Endodermal cell (in vitro differentiated cells): ENCODE measurements around the gene SCAF8. TPM values are rescaled to one million over a fixed set of nuclear protein-coding genes. Genes with fewer than 3 reads are reported as not detected.
"Not testable (repeated sequence)": the region's sequence is repeated elsewhere in the genome, so short reads cannot be mapped to it uniquely, and the experiment has no call there.

Experiments
- DNase-seq: peaks from one replicate; pipeline ENCODE4 v3.0.0-alpha.2; 2017
- H3K27ac ChIP-seq: 2 replicates; pipeline ENCODE4 v1.5.1; 2013; ENCODE audit warnings: mild to moderate bottlenecking, low read depth, low read length, moderate library complexity
- H3K27me3 ChIP-seq: 2 replicates; pipeline ENCODE4 v1.6.1; 2013; ENCODE audit warnings: mild to moderate bottlenecking, low read length, moderate library complexity; ENCODE audit not compliant: insufficient read depth, control insufficient read depth, poor library complexity, severe bottlenecking
- H3K36me3 ChIP-seq: 2 replicates; pipeline ENCODE4 v1.7.0; 2013; ENCODE audit warnings: mild to moderate bottlenecking, low read length, moderate library complexity; ENCODE audit not compliant: control insufficient read depth, insufficient read depth
- H3K4me1 ChIP-seq: one replicate; pipeline ENCODE4 v1.7.0; 2013; ENCODE audit warnings: low read length; ENCODE audit not compliant: control insufficient read depth, insufficient read depth
- H3K4me3 ChIP-seq: 2 replicates; pipeline ENCODE4 v1.5.1; 2013; ENCODE audit warnings: mild to moderate bottlenecking, low read length, moderate library complexity
- H3K9ac ChIP-seq: 2 replicates; pipeline ENCODE4 v1.6.1; 2013; ENCODE audit warnings: mild to moderate bottlenecking, low read length, moderate library complexity; ENCODE audit not compliant: poor library complexity, severe bottlenecking; ENCODE audit errors: extremely low read depth
- H3K9me3 ChIP-seq: 2 replicates; pipeline ENCODE4 v1.6.1; 2013; ENCODE audit warnings: mild to moderate bottlenecking, low read length, moderate library complexity; ENCODE audit not compliant: control insufficient read depth
- H3K27ac Mint-ChIP-seq: 2 replicates; pipeline ENCODE4 v1.8.0; 2020; ENCODE audit warnings: mixed read lengths
- H3K27me3 Mint-ChIP-seq: 2 replicates; pipeline ENCODE4 v1.8.0; 2021; ENCODE audit warnings: mild to moderate bottlenecking, mixed read lengths; ENCODE audit not compliant: insufficient read depth
- H3K36me3 Mint-ChIP-seq: 2 replicates; pipeline ENCODE4 v1.8.0; 2020; ENCODE audit warnings: low read depth, mixed read lengths
- H3K4me1 Mint-ChIP-seq: 2 replicates; pipeline ENCODE4 v1.8.0; 2020; ENCODE audit warnings: mixed read lengths
- H3K4me3 Mint-ChIP-seq: 2 replicates; pipeline ENCODE4 v1.8.0; 2020; ENCODE audit warnings: mild to moderate bottlenecking, moderate library complexity, mixed read lengths
- H3K9me3 Mint-ChIP-seq: 2 replicates; pipeline ENCODE4 v1.8.0; 2020; ENCODE audit warnings: mild to moderate bottlenecking, mixed read lengths
- CTCF ChIP-seq: fragments of 200-600 bp; sonication (generic); conservative IDR thresholded peaks from 2 replicates; pipeline ENCODE4 v1.5.0; 2021; ENCODE audit warnings: antibody characterized with exemption, mild to moderate bottlenecking
- WGBS, 2 experiments: methylation state at CpG; one replicate each; pipeline versions ENCODE4 v1.1.5 to v1.1.7; 2013; ENCODE audit warnings: missing lambda C conversion rate in 2 of 2, mixed read lengths in 1 of 2; ENCODE audit not compliant: insufficient coverage in 1 of 2, insufficient read length in 1 of 2; 5-methylcytosine and 5-hydroxymethylcytosine counted together
- total RNA-seq, 2 donors: library from RNA; stranded (reverse); fragmentation: NEBNext Ultra II Directional in 1 of 2; extraction: Animal tissue kit (Norgen Biotek cat#: 25700) in 1 of 2; gene quantifications; 2 replicates in 1 of 2; 3 replicates in 1 of 2; pipeline ENCODE4 v1.2.1, GENCODE V29; 2021

The SCAF8 gene
- total RNA-seq, 2 donors from 2014 or later: 49.7 to 56.2 TPM

DNA sequence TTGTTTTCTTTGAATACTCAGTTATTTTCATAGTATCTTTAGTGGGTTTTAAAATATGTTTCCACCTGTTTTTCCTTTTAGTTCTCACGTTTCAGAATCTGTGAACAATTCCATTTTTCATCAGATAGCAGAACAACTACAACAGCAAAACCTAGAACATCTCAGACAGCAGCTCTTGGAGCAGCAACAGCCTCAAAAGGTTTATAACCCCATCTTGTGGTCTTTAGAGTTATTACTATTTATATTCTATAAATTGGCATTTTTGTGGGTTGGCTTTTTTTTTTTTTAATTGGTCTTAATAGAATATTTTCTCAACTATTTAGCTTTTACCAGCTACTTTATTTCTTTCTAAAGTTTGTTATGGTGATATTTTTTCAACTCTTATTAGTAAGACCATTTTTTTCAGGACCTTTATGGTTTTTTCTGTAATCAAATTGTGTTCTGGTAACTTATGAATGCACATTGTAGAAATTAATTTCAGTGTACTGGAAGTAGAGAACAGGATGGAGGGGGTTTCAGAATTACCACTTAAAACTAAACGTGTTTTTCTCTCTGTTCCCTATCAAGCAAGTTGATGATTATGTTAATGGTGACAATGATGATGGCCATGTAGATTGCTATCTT, 72.2 kb downstream of the SCAF8 start:
- Mint-ChIP-seq H3K4me3 (no peak overlapping the region), H3K27ac (no peak overlapping the region), H3K27me3 (no peaks in the 10 kb centered on the region), H3K4me1 (no peaks in the 10 kb centered on the region), H3K9me3 (no peaks in the 10 kb centered on the region), H3K36me3 (peaks cover 51% of the 10 kb centered on the region)
- Histone ChIP-seq H3K9ac (no peak overlapping the region), H3K4me1 (no peaks in the 10 kb centered on the region), H3K27ac (no peak overlapping the region), H3K4me3 (no peak overlapping the region), H3K27me3 (no peaks in the 10 kb centered on the region), H3K9me3 (no peaks in the 10 kb centered on the region), H3K36me3 (peaks cover 85% of the 10 kb centered on the region)
- 93 to 100% methylated on average over 1 to 2 of the region's 2 CpGs for WGBS, 2 experiments
- DNase-seq: no peak
- TF ChIP-seq CTCF: peak; percentile 66

- peaks cover 1% of the 10 kb centered on the region for H3K9me3 Mint-ChIP-seq
- Histone ChIP-seq H3K27me3 (no peaks in the 10 kb centered on the region), H3K9ac (no peak overlapping the region), H3K36me3 (peaks cover 93% of the 10 kb centered on the region), H3K4me3 (no peak overlapping the region), H3K9me3 (peaks cover 7% of the 10 kb centered on the region), H3K4me1 (no peaks in the 10 kb centered on the region), H3K27ac (no peak overlapping the region)
- DNase-seq: no peak
- no peaks in the 10 kb centered on the region for H3K4me1 Mint-ChIP-seq
- TF ChIP-seq CTCF: no peak
- no peaks in the 10 kb centered on the region for H3K27me3 Mint-ChIP-seq
- 93 to 100% methylated on average over 2 to 3 of the region's 3 CpGs for WGBS, 2 experiments
- peaks cover 64% of the 10 kb centered on the region for H3K36me3 Mint-ChIP-seq
- peak overlapping the region; percentile 31 for H3K27ac Mint-ChIP-seq
- H3K4me3 Mint-ChIP-seq: no peak overlapping the region
Measured at GRCh38 chr6:154806804-154807203, 73.6 kb downstream of the SCAF8 start.

- not testable (repeated sequence) for H3K4me3 Mint-ChIP-seq
- 94% methylated on average over 2 of the region's 3 CpGs; no CpG with 5 or more reads in 1 of the 2 experiments for WGBS, 2 experiments
Measured at GRCh38 chr6:154811663-154812062, 78.4 kb downstream of the SCAF8 start.

DNA sequence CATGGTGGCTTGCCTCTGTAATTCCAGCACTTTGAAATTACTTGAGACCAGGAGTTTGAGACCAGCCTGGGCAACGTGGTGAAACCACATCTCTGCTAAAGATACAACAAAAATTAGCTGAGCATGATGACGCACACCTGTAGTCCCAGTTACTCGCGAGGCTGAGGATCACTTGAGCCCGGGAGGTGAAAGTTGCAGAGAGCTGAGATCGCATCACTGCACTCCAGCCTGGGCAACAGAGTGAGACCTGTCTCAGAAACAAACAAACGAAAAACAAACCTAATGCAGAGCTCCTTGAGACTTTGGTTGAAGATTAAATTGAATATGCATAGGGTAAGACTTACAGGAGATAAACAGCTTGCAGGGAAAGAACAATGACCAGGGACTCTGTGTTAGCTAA, 80.8 kb downstream of the SCAF8 start:
- H3K9me3 ChIP-seq: peaks cover 7% of the 10 kb centered on the region
- peaks cover 94% of the 10 kb centered on the region for H3K36me3 ChIP-seq
- no peaks in the 10 kb centered on the region for H3K27me3 Mint-ChIP-seq
- no peak overlapping the region for H3K9ac ChIP-seq
- peaks cover 5% of the 10 kb centered on the region for H3K4me1 Mint-ChIP-seq
- H3K36me3 Mint-ChIP-seq: peaks cover 82% of the 10 kb centered on the region
- TF ChIP-seq CTCF: no peak
- peak overlapping the region; percentile 49 for H3K27ac Mint-ChIP-seq
- no peaks in the 10 kb centered on the region for H3K27me3 ChIP-seq
- DNase-seq: no peak
- H3K4me1 ChIP-seq: no peaks in the 10 kb centered on the region
- no peak overlapping the region for H3K27ac ChIP-seq
- H3K4me3 Mint-ChIP-seq: no peak overlapping the region
- H3K4me3 ChIP-seq: no peak overlapping the region
- peaks cover 1% of the 10 kb centered on the region for H3K9me3 Mint-ChIP-seq
- 96 to 99% methylated on average over 7 of the region's 7 CpGs for WGBS, 2 experiments

More at GRCh38 chr6:154811663-154812062, 78.4 kb downstream of the SCAF8 start:
- not testable (repeated sequence) for H3K27ac ChIP-seq, H3K9ac ChIP-seq, H3K9me3 ChIP-seq, H3K4me1 ChIP-seq, H3K9me3 Mint-ChIP-seq, H3K27me3 ChIP-seq, H3K27ac Mint-ChIP-seq, DNase-seq, H3K4me1 Mint-ChIP-seq, H3K27me3 Mint-ChIP-seq, H3K4me3 ChIP-seq
- peaks cover 83% of the 10 kb centered on the region for H3K36me3 Mint-ChIP-seq
- H3K36me3 ChIP-seq: peaks cover 94% of the 10 kb centered on the region
